HG02678 (cell line): Measurements from ENCODE around the gene ATP10D.

Experiments
- ATAC-seq: cut with Tn5 transposase; IDR thresholded peaks from one replicate; pipeline ENCODE4 v1.9.1; 2021; ENCODE audit warnings: mild to moderate bottlenecking, moderate library complexity; ENCODE audit not compliant: unreplicated experiment

The ATP10D gene

GRCh38 chr4:47572981-47573380 is 87.9 kb downstream of the ATP10D start:
- ATAC-seq, result no peak

- no peak for ATAC-seq
Measured at GRCh38 chr4:47577779-47578553, 92.9 kb downstream of the ATP10D start.

- no peak for ATAC-seq
Measured at GRCh38 chr4:47579235-47579634, 94.2 kb downstream of the ATP10D start.

GRCh38 chr4:47590325-47590724 is 105.2 kb downstream of the ATP10D start:
- no peak for ATAC-seq

GRCh38 chr4:47597696-47598095 is 112.6 kb downstream of the ATP10D start:
- no peak for ATAC-seq

GRCh38 chr4:47598320-47598719 is 113.2 kb downstream of the ATP10D start:
- ATAC-seq, result no peak

GRCh38 chr4:47598896-47599295 is 113.8 kb downstream of the ATP10D start:
- ATAC-seq, result no peak

- no peak for ATAC-seq
Measured at GRCh38 chr4:47606482-47606881, 121.4 kb downstream of the ATP10D start.

GRCh38 chr4:47612116-47613023 is 127.3 kb downstream of the ATP10D start:
- no peak for ATAC-seq

GRCh38 chr4:47615385-47615784 is 130.3 kb downstream of the ATP10D start:
- no peak for ATAC-seq

- ATAC-seq, result peak; percentile 68
Measured at GRCh38 chr4:47617607-47618006, 132.5 kb downstream of the ATP10D start.

GRCh38 chr4:47619691-47620090 is 134.6 kb downstream of the ATP10D start:
- no peak for ATAC-seq

- no peak for ATAC-seq
Measured at GRCh38 chr4:47621181-47621580, 136.1 kb downstream of the ATP10D start.

GRCh38 chr4:47624031-47624441 is 139.0 kb downstream of the ATP10D start:
- ATAC-seq, result no peak

GRCh38 chr4:47631161-47631560 is 146.1 kb downstream of the ATP10D start:
- no peak for ATAC-seq

GRCh38 chr4:47639531-47639930 is 154.5 kb downstream of the ATP10D start:
- ATAC-seq, result no peak

GRCh38 chr4:47640911-47641310 is 155.8 kb downstream of the ATP10D start:
- ATAC-seq, result no peak

GRCh38 chr4:47641755-47642154 is 156.7 kb downstream of the ATP10D start:
- no peak for ATAC-seq

- no peak for ATAC-seq
Measured at GRCh38 chr4:47642191-47642830, 157.2 kb downstream of the ATP10D start.
